Naive thymus-derived CD8-positive, alpha-beta T cell (primary cell): ENCODE measurements around the gene BRME1. TPM values are rescaled to one million over a fixed set of nuclear protein-coding genes. Genes with fewer than 3 reads are reported as not detected.

ENCODE experiments used
- ATAC-seq, 2 donors: fragments of 150-1000 bp; cut with Tn5 transposase in 1 of 2; sonication (Bioruptor Pico), chemical (Tn5 transposase) in 1 of 2; 1 replicate in 1 of 2; 2 replicates in 1 of 2; pipeline ENCODE4 v1.10.0; 2021; ENCODE audit warnings: mild to moderate bottlenecking in 2 of 2, moderate library complexity in 2 of 2
- POLR2A ChIA-PET: fragments of 350-600 bp; sonication (Branson Sonifier 250); formaldehyde crosslinking; loops from one replicate; lab custom pipeline; 2021; ENCODE audit warnings: antibody characterized with exemption; lab: Charles Lee
- DNase-seq, 10 donors: peaks; one replicate each; pipeline versions ENCODE4 v3.0.0 to v3.0.0-alpha.2; 2020 to 2022
- H3K27ac Mint-ChIP-seq, 10 donors: one replicate each; pipeline ENCODE4 v1.8.0; 2020 to 2022; ENCODE audit warnings: mild to moderate bottlenecking in 10 of 10, mixed read lengths in 10 of 10, moderate library complexity in 4 of 10, inconsistent platforms in 1 of 10
- H3K27me3 Mint-ChIP-seq, 5 donors: one replicate each; pipeline ENCODE4 v1.8.0; 2021 to 2022; ENCODE audit warnings: mixed read lengths in 5 of 5
- H3K36me3 Mint-ChIP-seq, 3 donors: one replicate each; pipeline ENCODE4 v1.8.0; 2020 to 2022; ENCODE audit warnings: mixed read lengths in 3 of 3, mild to moderate bottlenecking in 2 of 3, inconsistent platforms in 1 of 3
- H3K4me1 Mint-ChIP-seq, 4 donors: one replicate each; pipeline ENCODE4 v1.8.0; 2021 to 2022; ENCODE audit warnings: mixed read lengths in 4 of 4
- H3K4me3 Mint-ChIP-seq, 10 donors: one replicate each; pipeline ENCODE4 v1.8.0; 2020 to 2022; ENCODE audit warnings: mild to moderate bottlenecking in 10 of 10, mixed read lengths in 10 of 10, moderate library complexity in 6 of 10, inconsistent platforms in 1 of 10
- H3K9me3 Mint-ChIP-seq, 9 donors: one replicate each; pipeline ENCODE4 v1.8.0; 2020 to 2022; ENCODE audit warnings: mixed read lengths in 9 of 9, mild to moderate bottlenecking in 3 of 9, inconsistent platforms in 1 of 9, moderate library complexity in 1 of 9
- microRNA-seq: library from miRNA; unstranded; fragments of <30 nt; microRNA quantifications from one replicate; pipeline ENCODE4 v1.2.0, GENCODE V29; 2022; ENCODE audit warnings: borderline microRNAs expressed
- polyA plus RNA-seq, 3 donors: library from polyadenylated mRNA; unstranded; fragments of 300-500 nt; fragmentation: Illumina TruSeq; gene quantifications; one replicate each; pipeline ENCODE4 v1.2.3, GENCODE V29; 2021
- total RNA-seq, 8 experiments: library from RNA in 2 of 8; stranded (reverse) in 2 of 8; gene quantifications; one replicate each; pipeline ENCODE4 v1.2.3 and lab custom pipeline; 2021 to 2026

Gene BRME1
- total and polyA plus RNA-seq, 5 experiments from 2014 or later = 0.49 to 3.7 (median 0.94) TPM

GRCh38 chr19:13833330-13834243 is 72.3 kb downstream of the BRME1 start:
- Mint-ChIP-seq H3K27ac (peak overlapping the region; percentile 84 to 99 (median 94)), H3K27me3 (no peaks in the 10 kb centered on the region), H3K4me1 (peaks cover 19 to 50% (median 42%) of the 10 kb centered on the region in 4 donors), H3K36me3 (peaks cover 0 to 3% (median 0%) of the 10 kb centered on the region in 3 donors), H3K4me3 (peak overlapping the region; percentile 82 to 94 (median 88)), H3K9me3 (no peaks in the 10 kb centered on the region)
- DNase-seq (peak; percentile 84 to 95 (median 92)), ATAC-seq (peak; percentile 69 to 78)
- POLR2A ChIA-PET = interaction anchor here (0.8 to 8.7 kb wide), 6 partner anchors 8 to 630 kb away, joined by 3 to 110 read pairs (median 19); partner anchors contain the start of gene ZSWIM4

Small RNA genes lying within 50 kb of the gene (microRNA-seq; reads per million reads assigned to microRNA genes)
- gene MIR181C (267 reads per million, percentile 73 among the genes with 10 or more reads in this experiment), gene MIR181D (74.9 reads per million, percentile 61 among the genes with 10 or more reads in this experiment)

Other genes with a start within 250 kb of the BRME1 start
- gene MRI1, start 141.6 kb downstream of the BRME1 start, total RNA-seq = 10 to 100 TPM; 83.3 to 85.1 TPM
- gene MRI1, start 141.6 kb downstream of the BRME1 start, polyA plus RNA-seq = 10 to 100 TPM in 2 of 3 donors, 1 to 10 TPM in 1; 6.4 to 15.5 (median 11.6) TPM
- 10 to 100 TPM; 74.1 to 80.0 TPM for gene C19orf53, start 131.7 kb downstream of the BRME1 start, total RNA-seq
- gene C19orf53, start 131.7 kb downstream of the BRME1 start, polyA plus RNA-seq = 100 to 1,000 TPM; 248 to 324 (median 278) TPM
- 1 to 10 TPM; 7.8 to 8.1 TPM for gene ZSWIM4, start 110.7 kb downstream of the BRME1 start, total RNA-seq
- 1 to 10 TPM in 2 of 3 donors, under 1 TPM in 1; 0.30 to 1.5 (median 1.1) TPM for gene ZSWIM4, start 110.7 kb downstream of the BRME1 start, polyA plus RNA-seq
- not detected for gene NANOS3, start 29.0 kb downstream of the BRME1 start, total RNA-seq
- gene NANOS3, start 29.0 kb downstream of the BRME1 start, polyA plus RNA-seq = not detected
- gene CC2D1A, start 84 bp upstream of the BRME1 start, total RNA-seq = 10 to 100 TPM; 29.7 to 30.7 TPM
- gene CC2D1A, start 84 bp upstream of the BRME1 start, polyA plus RNA-seq = 10 to 100 TPM in 1 of 3 donors, 1 to 10 TPM in 2; 4.3 to 10.5 (median 5.5) TPM
- not detected for gene PODNL1, start 32.3 kb upstream of the BRME1 start, total RNA-seq
- not detected for gene PODNL1, start 32.3 kb upstream of the BRME1 start, polyA plus RNA-seq
- gene DCAF15, start 46.4 kb upstream of the BRME1 start, total RNA-seq = 10 to 100 TPM; 93.5 to 93.6 TPM
- 1 to 10 TPM; 2.9 to 6.0 (median 3.4) TPM for gene DCAF15, start 46.4 kb upstream of the BRME1 start, polyA plus RNA-seq
- gene RFX1, start 100.2 kb upstream of the BRME1 start, total RNA-seq = 10 to 100 TPM; 17.1 to 18.8 TPM
- gene RFX1, start 100.2 kb upstream of the BRME1 start, polyA plus RNA-seq = 1 to 10 TPM in 2 of 3 donors, under 1 TPM in 1; 0.84 to 1.1 (median 1.0) TPM
- not detected for gene RLN3, start 122.0 kb upstream of the BRME1 start, total RNA-seq
- gene RLN3, start 122.0 kb upstream of the BRME1 start, polyA plus RNA-seq = under 1 TPM in 1 of 3 donors, not detected in 2; 0.50 TPM
- gene IL27RA, start 125.6 kb upstream of the BRME1 start, total RNA-seq = 10 to 100 TPM; 54.2 to 54.7 TPM
- 10 to 100 TPM; 54.5 to 91.2 (median 83.9) TPM for gene IL27RA, start 125.6 kb upstream of the BRME1 start, polyA plus RNA-seq
- gene PALM3, start 156.0 kb upstream of the BRME1 start, total RNA-seq = not detected
- gene PALM3, start 156.0 kb upstream of the BRME1 start, polyA plus RNA-seq = under 1 TPM in 1 of 3 donors, not detected in 2; 0.13 TPM
- gene MISP3, start 166.7 kb upstream of the BRME1 start, total RNA-seq = under 1 TPM; 0.44 to 0.99 TPM
- gene MISP3, start 166.7 kb upstream of the BRME1 start, polyA plus RNA-seq = 1 to 10 TPM in 1 of 3 donors, under 1 TPM in 2; 0.36 to 1.4 (median 0.59) TPM
- gene C19orf67, start 179.7 kb upstream of the BRME1 start, total RNA-seq = under 1 TPM in 1 of 2 experiments, not detected in 1; 0.85 TPM
- gene C19orf67, start 179.7 kb upstream of the BRME1 start, polyA plus RNA-seq = not detected
- 10 to 100 TPM; 66.4 to 68.3 TPM for gene SAMD1, start 184.6 kb upstream of the BRME1 start, total RNA-seq
- gene SAMD1, start 184.6 kb upstream of the BRME1 start, polyA plus RNA-seq = 1 to 10 TPM; 2.3 to 5.2 (median 2.7) TPM
- 10 to 100 TPM; 54.7 to 56.8 TPM for gene PRKACA, start 211.6 kb upstream of the BRME1 start, total RNA-seq
- gene PRKACA, start 211.6 kb upstream of the BRME1 start, polyA plus RNA-seq = 1 to 10 TPM; 1.1 to 1.8 (median 1.3) TPM
- 1 to 10 TPM; 2.7 to 4.6 TPM for gene ASF1B, start 230.5 kb upstream of the BRME1 start, total RNA-seq
- 1 to 10 TPM; 2.3 to 4.2 (median 3.7) TPM for gene ASF1B, start 230.5 kb upstream of the BRME1 start, polyA plus RNA-seq